Body of pancreas (tissue), 4 donors: ENCODE data around the gene SS18L1. TPM values are rescaled to one million over a fixed set of nuclear protein-coding genes. Genes with fewer than 3 reads are reported as not detected.

Source experiments
- ATAC-seq: fragments of 150-250 bp; one replicate; pipeline ENCODE4 v1.9.1; 2016
- DNase-seq, 4 donors: peaks; one replicate each; pipeline ENCODE4 v3.0.0-alpha.2; 2019
- H3K27ac ChIP-seq, 4 donors: fragments of 200-600 bp; sonication (generic); 1 replicate in 3 of 4; 2 replicates in 1 of 4; pipeline versions ENCODE4 v1.5.1 to v1.6.1; 2016 to 2019; ENCODE audit warnings: mild to moderate bottlenecking in 1 of 4, mixed read lengths in 1 of 4, moderate library complexity in 1 of 4
- H3K27me3 ChIP-seq, 2 donors: fragments of 200-600 bp; sonication (generic); one replicate each; pipeline ENCODE4 v1.6.0; 2016; ENCODE audit warnings: mild to moderate bottlenecking in 1 of 2
- H3K36me3 ChIP-seq, 2 donors: fragments of 200-600 bp; sonication (generic); replicated peaks in 1 of 2; 2 replicates each; pipeline ENCODE4 v1.5.1; 2016; ENCODE audit warnings: low read depth in 2 of 2; ENCODE audit not compliant: insufficient read depth in 1 of 2
- H3K4me1 ChIP-seq: fragments of 200-600 bp; sonication (generic); one replicate; pipeline ENCODE4 v1.6.0; 2016
- H3K4me3 ChIP-seq, 2 donors: fragments of 200-600 bp; sonication (generic); 1 replicate in 1 of 2; 2 replicates in 1 of 2; pipeline ENCODE4 v1.5.1; 2016 to 2019
- H3K9me3 ChIP-seq, 3 donors: fragments of 200-600 bp; sonication (generic); 1 replicate in 2 of 3; 2 replicates in 1 of 3; pipeline ENCODE4 v1.5.1; 2016
- POLR2A ChIP-seq, 3 donors: fragments of 450-650 bp; IDR thresholded peaks; one replicate each; pipeline ENCODE4 v1.6.1; 2016; ENCODE audit warnings: antibody characterized with exemption in 3 of 3, mild to moderate bottlenecking in 2 of 3
- WGBS, 2 donors: methylation state at CpG; one replicate each; pipeline ENCODE4 v1.1.5; 2017; 5-methylcytosine and 5-hydroxymethylcytosine counted together
- intact Hi-C: fragments of 100-400 bp; cut with DNase I; formaldehyde crosslinking; loops from one replicate; pipeline ENCODE4 v1.15.1; 2023
- total RNA-seq, 2 donors: library from RNA; depleted of rRNA; stranded (reverse); fragments of >200 nt; gene quantifications; one replicate each; pipeline ENCODE4 v1.1.0, GENCODE V29; 2016
- TF ChIP-seq, protein P1 (sequence below), 7 experiments: fragments of 450-650 bp in 4 of 7; fragments of 200-600 bp in 3 of 7; sonication (generic) in 3 of 7; IDR thresholded peaks; one replicate each; pipeline ENCODE4 v1.5.1; 2016 to 2019; ENCODE audit warnings: antibody characterized with exemption in 7 of 7

The SS18L1 gene
- total RNA-seq, 2 donors from 2014 or later, result 11.4 to 14.5 TPM

DNA sequence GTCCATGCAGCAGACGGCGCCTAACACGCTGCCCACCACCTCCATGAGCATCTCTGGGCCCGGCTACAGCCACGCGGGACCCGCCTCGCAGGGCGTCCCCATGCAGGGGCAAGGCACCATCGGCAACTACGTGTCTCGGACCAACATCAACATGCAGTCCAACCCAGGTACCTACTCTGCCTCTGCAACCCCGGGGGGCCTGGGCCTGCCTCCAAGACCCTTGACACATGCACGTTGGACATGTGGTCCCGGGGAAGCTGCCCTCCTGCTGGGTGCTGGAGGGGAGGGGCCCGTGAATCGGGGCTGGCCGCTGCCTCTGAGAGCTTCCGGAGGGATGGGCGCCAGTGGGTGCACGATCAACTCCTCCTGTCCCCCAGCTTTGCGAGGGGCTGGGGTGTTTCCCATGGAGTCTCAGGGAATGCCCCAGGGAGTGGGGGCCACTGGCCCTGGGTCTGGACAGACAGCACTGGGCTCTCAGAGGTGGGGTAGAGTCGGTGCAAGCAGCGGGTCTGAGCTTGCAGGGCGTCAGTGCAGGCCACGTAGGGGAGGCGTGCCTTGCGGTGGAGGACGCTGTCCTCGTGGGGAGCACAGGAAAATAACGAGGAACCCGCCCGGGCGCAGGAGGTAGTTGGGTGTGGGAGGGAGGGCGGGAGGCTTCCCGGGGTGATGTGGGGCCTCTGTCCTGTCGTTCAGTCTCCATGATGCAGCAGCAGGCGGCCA, 19.4 kb downstream of the SS18L1 start:
- intact Hi-C loops, result no loop called here
- ATAC-seq (no peak), DNase-seq (no peak)
- TF ChIP-seq POLR2A (IDR thresholded peaks at IDR 0.05), result no peak
- TF ChIP-seq, protein P1, sequence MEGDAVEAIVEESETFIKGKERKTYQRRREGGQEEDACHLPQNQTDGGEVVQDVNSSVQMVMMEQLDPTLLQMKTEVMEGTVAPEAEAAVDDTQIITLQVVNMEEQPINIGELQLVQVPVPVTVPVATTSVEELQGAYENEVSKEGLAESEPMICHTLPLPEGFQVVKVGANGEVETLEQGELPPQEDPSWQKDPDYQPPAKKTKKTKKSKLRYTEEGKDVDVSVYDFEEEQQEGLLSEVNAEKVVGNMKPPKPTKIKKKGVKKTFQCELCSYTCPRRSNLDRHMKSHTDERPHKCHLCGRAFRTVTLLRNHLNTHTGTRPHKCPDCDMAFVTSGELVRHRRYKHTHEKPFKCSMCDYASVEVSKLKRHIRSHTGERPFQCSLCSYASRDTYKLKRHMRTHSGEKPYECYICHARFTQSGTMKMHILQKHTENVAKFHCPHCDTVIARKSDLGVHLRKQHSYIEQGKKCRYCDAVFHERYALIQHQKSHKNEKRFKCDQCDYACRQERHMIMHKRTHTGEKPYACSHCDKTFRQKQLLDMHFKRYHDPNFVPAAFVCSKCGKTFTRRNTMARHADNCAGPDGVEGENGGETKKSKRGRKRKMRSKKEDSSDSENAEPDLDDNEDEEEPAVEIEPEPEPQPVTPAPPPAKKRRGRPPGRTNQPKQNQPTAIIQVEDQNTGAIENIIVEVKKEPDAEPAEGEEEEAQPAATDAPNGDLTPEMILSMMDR (IDR thresholded peaks at IDR 0.05), result no peak
- H3K27me3 ChIP-seq, result no peaks in the 10 kb centered on the region
- H3K4me1 ChIP-seq, result no peaks in the 10 kb centered on the region
- no peak overlapping the region for H3K27ac ChIP-seq
- 93 to 94% methylated on average over 19 to 29 of the region's 38 CpGs for WGBS, 2 donors
- no peak overlapping the region for H3K4me3 ChIP-seq
- H3K9me3 ChIP-seq, result no peaks in the 10 kb centered on the region
- H3K36me3 ChIP-seq, result peaks cover 10 to 38% of the 10 kb centered on the region in 2 donors

DNA sequence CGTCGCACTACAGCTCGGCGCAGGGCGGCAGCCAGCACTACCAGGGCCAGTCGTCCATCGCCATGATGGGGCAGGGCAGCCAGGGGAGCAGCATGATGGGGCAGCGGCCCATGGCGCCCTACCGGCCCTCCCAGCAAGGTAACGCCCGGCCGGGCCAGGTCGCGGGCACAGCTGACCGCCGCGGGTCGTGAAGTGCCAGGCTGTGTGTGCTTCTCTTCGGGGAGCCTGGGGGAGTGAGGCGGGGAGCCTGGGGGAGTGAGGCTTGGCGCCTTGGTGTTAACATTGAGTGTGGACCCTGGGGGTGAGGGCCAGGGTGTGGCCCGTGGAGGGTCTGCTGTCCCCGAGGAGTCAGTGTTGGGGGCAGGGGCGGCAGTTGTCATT, 19.9 kb downstream of the SS18L1 start:
- 95% methylated on average over 19 to 20 of the region's 25 CpGs for WGBS, 2 donors
- ATAC-seq (no peak), DNase-seq (no peak)
- Histone ChIP-seq H3K9me3 (no peaks in the 10 kb centered on the region), H3K27me3 (no peaks in the 10 kb centered on the region), H3K36me3 (peaks cover 10 to 38% of the 10 kb centered on the region in 2 donors), H3K27ac (no peak overlapping the region), H3K4me1 (no peaks in the 10 kb centered on the region), H3K4me3 (no peak overlapping the region)
- no peak for TF ChIP-seq POLR2A (IDR thresholded peaks at IDR 0.05)
- TF ChIP-seq, protein P1 (IDR thresholded peaks at IDR 0.05), result no peak
- intact Hi-C loops, result no loop called here

DNA sequence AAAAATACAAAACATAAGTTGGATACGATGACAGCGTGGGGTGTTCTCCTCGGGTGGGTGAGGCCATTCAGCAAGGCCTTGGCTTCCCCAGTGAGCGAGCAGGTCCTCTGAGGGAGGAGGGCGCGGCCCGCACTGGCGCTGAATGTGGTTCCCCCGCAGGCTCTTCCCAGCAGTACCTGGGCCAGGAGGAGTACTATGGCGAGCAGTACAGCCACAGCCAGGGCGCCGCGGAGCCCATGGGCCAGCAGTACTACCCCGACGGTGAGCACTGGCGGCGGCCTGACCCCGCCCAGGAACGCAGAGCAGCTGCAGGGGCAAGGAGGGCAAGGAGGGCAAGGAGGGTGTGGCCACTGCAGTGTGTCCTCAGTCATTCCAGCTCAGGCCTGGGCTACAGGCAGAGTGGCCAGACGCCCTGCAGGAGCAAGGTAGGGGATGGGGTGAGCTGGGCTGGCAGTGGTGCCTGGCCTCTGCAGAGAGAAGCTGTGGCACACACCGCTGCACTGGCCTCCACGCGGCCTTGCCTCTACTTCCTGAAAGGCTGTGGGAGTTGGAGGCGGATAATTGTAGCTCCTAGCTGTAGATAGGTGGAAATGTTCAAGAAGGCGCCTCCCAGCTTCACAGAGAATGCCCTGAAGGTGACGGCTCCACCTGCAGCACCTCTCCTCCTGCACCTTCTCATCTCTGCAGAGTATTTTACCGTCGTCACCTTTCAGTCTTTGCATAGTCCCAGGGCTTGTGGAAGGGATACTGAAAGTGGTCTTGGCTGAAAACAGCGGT, 20.6 kb downstream of the SS18L1 start:
- Histone ChIP-seq H3K36me3 (peaks cover 10 to 38% of the 10 kb centered on the region in 2 donors), H3K27me3 (no peaks in the 10 kb centered on the region), H3K4me1 (no peaks in the 10 kb centered on the region), H3K4me3 (no peak overlapping the region), H3K9me3 (no peaks in the 10 kb centered on the region), H3K27ac (no peak overlapping the region)
- no peak for TF ChIP-seq POLR2A (IDR thresholded peaks at IDR 0.05)
- TF ChIP-seq, protein P1 (IDR thresholded peaks at IDR 0.05), result no peak
- intact Hi-C loops, result no loop called here
- ATAC-seq (no peak), DNase-seq (no peak)
- 89 to 92% methylated on average over 18 to 28 of the region's 29 CpGs for WGBS, 2 donors

DNA sequence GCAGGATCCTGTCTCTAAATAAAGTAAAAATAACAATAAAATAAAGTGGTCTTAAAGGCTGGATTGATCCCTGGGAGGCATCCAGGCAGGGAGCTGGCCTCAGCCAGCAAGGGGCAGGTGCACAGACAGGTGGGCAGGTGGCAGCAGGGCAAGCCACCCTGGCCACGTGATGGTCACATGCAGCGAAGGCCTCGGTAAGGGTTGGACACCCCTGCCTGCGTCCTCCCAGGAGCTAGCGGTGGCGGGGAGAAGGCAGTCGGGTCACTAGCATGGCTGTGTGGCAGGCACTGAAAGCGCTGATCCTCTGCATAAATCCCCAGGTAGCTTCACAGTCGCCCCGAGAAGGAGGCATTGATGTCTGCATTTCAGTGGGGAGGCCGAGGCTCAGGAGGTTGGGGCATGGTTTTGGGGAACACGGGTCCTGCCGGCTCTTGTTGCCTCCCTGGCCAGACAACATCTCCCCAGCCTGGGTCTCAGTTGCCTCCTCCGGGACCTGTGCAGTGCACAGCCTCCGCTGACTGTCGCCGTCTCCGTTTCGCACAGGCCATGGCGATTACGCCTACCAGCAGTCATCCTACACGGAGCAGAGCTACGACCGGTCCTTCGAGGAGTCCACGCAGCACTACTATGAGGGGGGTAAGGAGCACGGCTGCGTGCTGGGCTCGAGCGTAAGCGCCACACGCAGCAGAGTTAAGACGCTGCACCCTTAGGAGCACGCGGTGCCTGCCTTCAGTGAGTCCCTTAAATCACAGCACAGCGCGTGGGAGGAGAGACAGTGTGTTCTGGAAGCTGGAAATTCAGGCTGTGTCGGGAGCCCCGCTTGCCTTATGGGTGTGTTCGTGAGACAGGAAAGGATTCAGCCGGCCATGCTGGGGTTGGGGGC, 21.6 kb downstream of the SS18L1 start:
- DNase-seq, result no peak
- 93 to 98% methylated on average over 23 to 41 of the region's 41 CpGs for WGBS, 2 donors
- H3K4me3 ChIP-seq, result no peak overlapping the region
- ATAC-seq, result no peak
- TF ChIP-seq POLR2A (IDR thresholded peaks at IDR 0.05), result no peak
- TF ChIP-seq, protein P1 (IDR thresholded peaks at IDR 0.05), result no peak
- no peaks in the 10 kb centered on the region for H3K4me1 ChIP-seq
- H3K9me3 ChIP-seq, result no peaks in the 10 kb centered on the region
- H3K27me3 ChIP-seq, result no peaks in the 10 kb centered on the region
- no peak overlapping the region for H3K27ac ChIP-seq
- peaks cover 10 to 36% of the 10 kb centered on the region in 2 donors for H3K36me3 ChIP-seq
- intact Hi-C loops, result no loop called here
